HepG2 (cell line): ENCODE data around the gene TBC1D22A. TPM values are rescaled to one million over a fixed set of nuclear protein-coding genes. Genes with fewer than 3 reads are reported as not detected.
A peak's percentile ranks its signal among the peaks of the same experiment; 100 is the strongest.

Experiments used
- AHDC1 ChIP-seq: sonication (generic); formaldehyde crosslinking; IDR thresholded peaks from 2 replicates; pipeline ENCODE4 v1.5.1; 2020; ENCODE audit warnings: mild to moderate bottlenecking, missing genetic modification reagents, borderline replicate concordance
- ATF3 ChIP-seq: sonication (generic); formaldehyde crosslinking; IDR thresholded peaks from 2 replicates; pipeline ENCODE4 v1.4.0; 2020; ENCODE audit warnings: missing genetic modification reagents
- CTCF ChIP-seq: sonication (generic); formaldehyde crosslinking; IDR thresholded peaks from 2 replicates; pipeline ENCODE4 v1.5.0; 2020; ENCODE audit warnings: mild to moderate bottlenecking, missing genetic modification reagents, moderate library complexity
- GLI4 ChIP-seq: sonication (generic); formaldehyde crosslinking; IDR thresholded peaks from 2 replicates; pipeline ENCODE4 v1.5.1; 2020; ENCODE audit warnings: missing genetic modification reagents, mild to moderate bottlenecking, moderate library complexity, borderline replicate concordance
- NR2C2 ChIP-seq: sonication (generic); formaldehyde crosslinking; IDR thresholded peaks from 2 replicates; pipeline ENCODE4 v1.4.0; 2020; ENCODE audit warnings: missing genetic modification reagents, mild to moderate bottlenecking, moderate library complexity, borderline replicate concordance
- SATB2 ChIP-seq: sonication (generic); formaldehyde crosslinking; IDR thresholded peaks from 2 replicates; pipeline ENCODE4 v1.5.0; 2020; ENCODE audit warnings: missing genetic modification reagents
- ZBTB33 ChIP-seq: sonication (generic); formaldehyde crosslinking; IDR thresholded peaks from 2 replicates; pipeline ENCODE4 v1.4.0; 2020; ENCODE audit warnings: missing genetic modification reagents
- ZBTB34 ChIP-seq: sonication (generic); formaldehyde crosslinking; IDR thresholded peaks from 2 replicates; pipeline ENCODE4 v1.8.0; 2022; ENCODE audit warnings: mild to moderate bottlenecking, missing genetic modification reagents
- ZFP36L1 ChIP-seq: sonication (generic); formaldehyde crosslinking; IDR thresholded peaks from 2 replicates; pipeline ENCODE4 v1.8.0; 2022; ENCODE audit warnings: mild to moderate bottlenecking, missing genetic modification reagents, moderate library complexity
- ZMYM3 ChIP-seq: sonication (generic); formaldehyde crosslinking; IDR thresholded peaks from 2 replicates; pipeline ENCODE4 v1.5.1; 2020; ENCODE audit warnings: mild to moderate bottlenecking, missing genetic modification reagents
- ZNF18 ChIP-seq: sonication (generic); formaldehyde crosslinking; IDR thresholded peaks from 2 replicates; pipeline ENCODE4 v1.8.0; 2022; ENCODE audit warnings: mild to moderate bottlenecking, missing genetic modification reagents; ENCODE audit not compliant: insufficient replicate concordance
- ZNF329 ChIP-seq: sonication (generic); formaldehyde crosslinking; IDR thresholded peaks from 2 replicates; pipeline ENCODE4 v1.9.0; 2021; ENCODE audit warnings: low read depth, mild to moderate bottlenecking, missing genetic modification reagents
- ZNF546 ChIP-seq: sonication (generic); formaldehyde crosslinking; conservative IDR thresholded peaks from 2 replicates; pipeline ENCODE4 v1.8.1; 2023; ENCODE audit warnings: mild to moderate bottlenecking, missing genetic modification reagents
- ZNF678 ChIP-seq: sonication (generic); formaldehyde crosslinking; IDR thresholded peaks from 2 replicates; pipeline ENCODE4 v1.4.0; 2020; ENCODE audit warnings: mild to moderate bottlenecking, missing genetic modification reagents
- ZSCAN25 ChIP-seq: sonication (generic); formaldehyde crosslinking; IDR thresholded peaks from 2 replicates; pipeline ENCODE4 v1.8.0; 2022; ENCODE audit warnings: mild to moderate bottlenecking, missing genetic modification reagents
- polyA plus RNA-seq, 8 experiments: library from polyadenylated mRNA; depleted of rRNA in 3 of 8; stranded (reverse) in 7 of 8; unstranded in 1 of 8; fragments of >200 nt; fragmentation: Illumina TruSeq in 4 of 8; extraction: Trizol in 4 of 8; gene quantifications; 2 replicates each; pipeline versions ENCODE4 v1.2.1 to v1.2.3, GENCODE V29; 2011 to 2016; ENCODE audit warnings: low read depth in 4 of 8, missing spikeins in 1 of 8, mixed read lengths in 1 of 8; ENCODE audit not compliant: insufficient read depth in 1 of 8
- total RNA-seq, 5 experiments: library from RNA; depleted of rRNA; stranded (reverse); fragments of >200 nt; fragmentation: Illumina TruSeq; extraction: Trizol; gene quantifications; 2 replicates each; pipeline ENCODE4 v1.2.3, GENCODE V29; 2016; ENCODE audit warnings: low read depth in 1 of 5

Gene TBC1D22A
- total and polyA plus RNA-seq, 2 of the 13 experiments (the other 11 are each of a cell fraction or from before 2014, with no cell fraction given), result 17.3 to 18.0 TPM

- no peak for TF ChIP-seq CTCF (CRISPR knock-in tag)
- TF ChIP-seq ZNF546 (CRISPR knock-in tag), result no peak
- TF ChIP-seq ZBTB34 (CRISPR knock-in tag), result no peak
- no peak for TF ChIP-seq ZSCAN25 (CRISPR knock-in tag)
- TF ChIP-seq ZNF678 (CRISPR knock-in tag), result 0 out of 2 replicates have a peak, but pooled peaks have one; percentile 10
- TF ChIP-seq ATF3 (CRISPR knock-in tag), result no peak
- no peak for TF ChIP-seq ZNF18
- TF ChIP-seq ZBTB33 (CRISPR knock-in tag), result no peak
- peak; percentile 49; the same call in 1 of the 2 replicates for TF ChIP-seq SATB2
- no peak for TF ChIP-seq GLI4 (CRISPR knock-in tag)
- no peak for TF ChIP-seq NR2C2
- 0 out of 2 replicates have a peak, but pooled peaks have one; percentile 13 for TF ChIP-seq ZNF329 (CRISPR knock-in tag)
- TF ChIP-seq ZMYM3 (CRISPR knock-in tag), result no peak; the same call in 1 of the 2 replicates
- TF ChIP-seq ZFP36L1, result 0 out of 2 replicates have a peak, but pooled peaks have one; percentile 21
- TF ChIP-seq AHDC1 (CRISPR knock-in tag), result no peak
These were observed 174.0 kb downstream of the TBC1D22A start (continued) for GRCh38 chr22:46936378-46936903.
